SK-N-SH treated with all-trans-retinoic acid at 6 μM for 48 hours (cell line): ENCODE results near the gene AUTS2.
"Not testable (repeated sequence)": the region's sequence is repeated elsewhere in the genome, so short reads cannot be mapped to it uniquely, and the experiment has no call there.

Experiments used
- ATAC-seq: fragments of 200-7000 bp; cut with Tn5 transposase; 3 replicates; pipeline ENCODE4 v1.9.1; 2020; ENCODE audit warnings: mild to moderate bottlenecking, moderate library complexity
- ARNTL ChIP-seq: fragments of 450-650 bp; formaldehyde crosslinking; IDR thresholded peaks from 2 replicates; pipeline ENCODE4 v1.5.0; 2020; ENCODE audit warnings: low read depth, mild to moderate bottlenecking, moderate library complexity, borderline replicate concordance
- BACH2 ChIP-seq: fragments of 250-450 bp; sonication (Bioruptor Pico); IDR thresholded peaks from 2 replicates; pipeline ENCODE4 v1.9.0; 2021; ENCODE audit warnings: mild to moderate bottlenecking, borderline replicate concordance
- CREB5 ChIP-seq: fragments of 250-450 bp; sonication (Bioruptor Pico); IDR thresholded peaks from 2 replicates; pipeline ENCODE4 v1.5.1; 2020; ENCODE audit warnings: low read depth, mild to moderate bottlenecking, moderate library complexity
- ESRRG ChIP-seq: fragments of 250-450 bp; sonication (Bioruptor Pico); IDR thresholded peaks from 2 replicates; pipeline ENCODE4 v1.6.1; 2021; ENCODE audit warnings: mild to moderate bottlenecking
- ISL1 ChIP-seq: fragments of 250-450 bp; sonication (Bioruptor Pico); IDR thresholded peaks from 2 replicates; pipeline ENCODE4 v2.1.2; 2022; ENCODE audit warnings: mild to moderate bottlenecking, moderate library complexity
- OSR1 ChIP-seq: fragments of 250-450 bp; sonication (Bioruptor Pico); IDR thresholded peaks from 2 replicates; pipeline ENCODE4 v1.8.0; 2022; ENCODE audit warnings: moderate library complexity, mild to moderate bottlenecking, inconsistent platforms
- PATZ1 ChIP-seq: fragments of 250-450 bp; sonication (Bioruptor Pico); IDR thresholded peaks from 2 replicates; pipeline ENCODE4 v1.8.0; 2020; ENCODE audit warnings: mild to moderate bottlenecking, moderate library complexity, borderline replicate concordance
- POU6F1 ChIP-seq: fragments of 250-450 bp; sonication (Bioruptor Pico); IDR thresholded peaks from 2 replicates; pipeline ENCODE4 v1.8.0; 2021; ENCODE audit warnings: low read depth, mild to moderate bottlenecking, moderate library complexity, borderline replicate concordance
- PPARA ChIP-seq: fragments of 250-450 bp; sonication (Bioruptor Pico); IDR thresholded peaks from 2 replicates; pipeline ENCODE4 v1.5.0; 2020; ENCODE audit warnings: mild to moderate bottlenecking, borderline replicate concordance
- RARB ChIP-seq: fragments of 250-450 bp; sonication (Bioruptor Pico); IDR thresholded peaks from 2 replicates; pipeline ENCODE4 v1.8.0; 2021; ENCODE audit warnings: mild to moderate bottlenecking, moderate library complexity
- ZFP3 ChIP-seq: fragments of 250-450 bp; sonication (Bioruptor Pico); IDR thresholded peaks from 2 replicates; pipeline ENCODE4 v1.5.0; 2020; ENCODE audit warnings: mild to moderate bottlenecking, moderate library complexity
- ZNF565 ChIP-seq: fragments of 450-650 bp; formaldehyde crosslinking; conservative IDR thresholded peaks from 2 replicates; pipeline ENCODE4 v1.5.0; 2020; ENCODE audit warnings: low read depth, mild to moderate bottlenecking, moderate library complexity
- ZNF70 ChIP-seq: fragments of 450-650 bp; formaldehyde crosslinking; IDR thresholded peaks from 2 replicates; pipeline ENCODE4 v1.5.0; 2020; ENCODE audit warnings: mild to moderate bottlenecking, moderate library complexity

Gene AUTS2

GRCh38 chr7:70812511-70812910, 1214.2 kb downstream of the AUTS2 start:
- peak; percentile 45; the same call in 2 of the 3 replicates for ATAC-seq
- no peak for TF ChIP-seq ESRRG (CRISPR knock-in tag)

DNA sequence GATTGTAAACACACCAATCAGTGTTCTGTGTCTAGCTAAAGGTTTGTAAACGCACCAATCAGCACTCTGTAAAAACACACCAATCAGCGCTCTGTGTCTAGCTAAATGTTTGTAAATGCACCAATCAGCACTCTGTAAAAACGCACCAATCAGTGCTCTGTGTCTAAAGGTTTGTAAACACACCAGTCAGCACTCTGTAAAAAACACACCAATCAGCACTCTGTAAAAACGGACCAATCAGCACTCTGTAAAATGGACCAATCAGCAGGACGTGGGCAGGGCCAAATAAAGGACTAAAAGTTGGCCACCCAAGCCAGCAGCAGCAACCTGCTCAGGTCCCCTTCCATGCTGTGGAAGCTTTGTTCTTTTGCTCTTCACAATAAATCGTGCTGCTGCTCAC, 1224.2 kb downstream of the AUTS2 start:
- not testable (repeated sequence) for ATAC-seq

GRCh38 chr7:70829221-70830059, 1231.2 kb downstream of the AUTS2 start:
- peak; percentile 95 for ATAC-seq
- TF ChIP-seq POU6F1 (CRISPR knock-in tag) = no peak
- no peak for TF ChIP-seq RARB
- no peak for TF ChIP-seq CREB5 (CRISPR knock-in tag)
- TF ChIP-seq ARNTL (CRISPR knock-in tag) = no peak
- no peak for TF ChIP-seq PPARA (CRISPR knock-in tag)

- TF ChIP-seq ZNF565 (CRISPR knock-in tag) = no peak
- no peak for ATAC-seq
Measured at GRCh38 chr7:70830060-70830395, 1231.8 kb downstream of the AUTS2 start.

- no peak for ATAC-seq
- TF ChIP-seq ZNF70 (CRISPR knock-in tag) (no peak), OSR1 (CRISPR knock-in tag) (no peak), ZFP3 (CRISPR knock-in tag) (no peak), PATZ1 (CRISPR knock-in tag) (no peak), BACH2 (CRISPR knock-in tag) (no peak), ARNTL (CRISPR knock-in tag) (no peak), ESRRG (CRISPR knock-in tag) (no peak), RARB (no peak), ZNF565 (CRISPR knock-in tag) (no peak), POU6F1 (CRISPR knock-in tag) (no peak)
- TF ChIP-seq, all 23 proteins: peak for 0
Measured at GRCh38 chr7:70830426-70830825, 1232.2 kb downstream of the AUTS2 start.

DNA sequence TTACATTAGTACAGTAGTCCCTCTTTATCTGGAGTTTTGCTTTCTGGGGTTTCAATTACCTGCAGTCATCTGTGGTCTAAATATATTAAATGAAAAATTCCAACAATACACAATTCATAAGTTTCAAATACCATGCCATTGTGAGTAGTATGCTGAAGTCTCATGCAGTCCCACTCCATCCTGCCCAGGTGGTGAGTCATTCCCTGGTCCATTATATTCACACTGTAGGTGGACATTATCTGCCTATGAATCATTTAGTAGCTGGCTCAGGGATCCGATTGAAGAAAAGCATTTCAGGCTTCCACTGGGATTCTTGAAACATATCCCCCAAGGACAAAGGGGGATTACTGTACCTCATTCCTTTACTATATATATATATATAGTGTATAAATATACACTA, 1235.5 kb downstream of the AUTS2 start:
- no peak for TF ChIP-seq ESRRG (CRISPR knock-in tag)
- 0 out of 2 replicates have a peak, but pooled peaks have one; percentile 10 for TF ChIP-seq ISL1 (CRISPR knock-in tag)
- TF ChIP-seq PATZ1 (CRISPR knock-in tag) = 0 out of 2 replicates have a peak, but pooled peaks have one; percentile 12
- TF ChIP-seq, all 23 proteins: peak for 2
- ATAC-seq = peak; percentile 39; the same call in 2 of the 3 replicates
